Measurements from ENCODE around the gene RLF.

DNA sequence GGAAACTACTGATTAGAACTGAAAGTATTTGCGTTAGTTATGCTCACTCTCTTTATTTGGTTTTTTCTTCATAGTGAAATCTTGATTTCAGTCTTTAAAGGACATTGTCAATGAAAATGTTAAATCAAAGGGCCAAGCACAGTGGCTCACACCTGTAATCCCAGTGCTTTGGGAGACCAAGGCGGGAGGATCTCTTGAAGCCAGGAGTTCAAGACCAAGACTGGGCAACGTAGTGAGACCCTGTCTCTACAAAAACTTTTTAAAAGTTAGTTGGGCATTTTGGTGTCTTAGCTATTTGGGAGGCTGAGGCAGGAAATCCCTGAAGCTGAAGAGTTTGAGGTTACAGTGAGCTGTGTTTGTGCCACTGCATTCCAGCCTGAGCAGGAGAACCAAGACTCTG lies 13.6 kb downstream of the RLF start:
- TF ChIP-seq, protein P1, sequence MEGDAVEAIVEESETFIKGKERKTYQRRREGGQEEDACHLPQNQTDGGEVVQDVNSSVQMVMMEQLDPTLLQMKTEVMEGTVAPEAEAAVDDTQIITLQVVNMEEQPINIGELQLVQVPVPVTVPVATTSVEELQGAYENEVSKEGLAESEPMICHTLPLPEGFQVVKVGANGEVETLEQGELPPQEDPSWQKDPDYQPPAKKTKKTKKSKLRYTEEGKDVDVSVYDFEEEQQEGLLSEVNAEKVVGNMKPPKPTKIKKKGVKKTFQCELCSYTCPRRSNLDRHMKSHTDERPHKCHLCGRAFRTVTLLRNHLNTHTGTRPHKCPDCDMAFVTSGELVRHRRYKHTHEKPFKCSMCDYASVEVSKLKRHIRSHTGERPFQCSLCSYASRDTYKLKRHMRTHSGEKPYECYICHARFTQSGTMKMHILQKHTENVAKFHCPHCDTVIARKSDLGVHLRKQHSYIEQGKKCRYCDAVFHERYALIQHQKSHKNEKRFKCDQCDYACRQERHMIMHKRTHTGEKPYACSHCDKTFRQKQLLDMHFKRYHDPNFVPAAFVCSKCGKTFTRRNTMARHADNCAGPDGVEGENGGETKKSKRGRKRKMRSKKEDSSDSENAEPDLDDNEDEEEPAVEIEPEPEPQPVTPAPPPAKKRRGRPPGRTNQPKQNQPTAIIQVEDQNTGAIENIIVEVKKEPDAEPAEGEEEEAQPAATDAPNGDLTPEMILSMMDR (IDR thresholded peaks at IDR 0.05) = no peak
- TF ChIP-seq POLR2AphosphoS5 (IDR thresholded peaks at IDR 0.05) = no peak
- no peak for TF ChIP-seq EP300 (IDR thresholded peaks at IDR 0.05)
- no peak for TF ChIP-seq POLR2A (IDR thresholded peaks at IDR 0.05)
